IPS DF 4.7 (cell line): ENCODE results near the gene FMNL2.
"Not testable (repeated sequence)": the region's sequence is repeated elsewhere in the genome, so short reads cannot be mapped to it uniquely, and the experiment has no call there.

Experiments
- DNase-seq: peaks from one replicate; pipeline ENCODE4 v3.0.0-alpha.2; 2013; ENCODE audit warnings: low spot score; ENCODE audit errors: extremely low read depth

Gene FMNL2

GRCh38 chr2:152519581-152519952, 184.6 kb downstream of the FMNL2 start:
- DNase-seq: no peak

- no peak for DNase-seq
Observed at GRCh38 chr2:152520759-152521158, 185.8 kb downstream of the FMNL2 start.

GRCh38 chr2:152522446-152522845, 187.5 kb downstream of the FMNL2 start:
- DNase-seq: not testable (repeated sequence)

- no peak for DNase-seq
Observed at GRCh38 chr2:152523091-152523490, 188.1 kb downstream of the FMNL2 start.

GRCh38 chr2:152525277-152525838, 190.4 kb downstream of the FMNL2 start:
- DNase-seq: no peak

GRCh38 chr2:152529420-152530115, 194.6 kb downstream of the FMNL2 start:
- DNase-seq: no peak

- DNase-seq: no peak
Observed at GRCh38 chr2:152532241-152532640, 197.3 kb downstream of the FMNL2 start.

- DNase-seq: no peak
Observed at GRCh38 chr2:152534460-152535135, 199.6 kb downstream of the FMNL2 start.

- DNase-seq: no peak
Observed at GRCh38 chr2:152537081-152537651, 202.2 kb downstream of the FMNL2 start.

- DNase-seq: no peak
Observed at GRCh38 chr2:152539424-152539823, 204.4 kb downstream of the FMNL2 start.

- DNase-seq: no peak
Observed at GRCh38 chr2:152541712-152542111, 206.7 kb downstream of the FMNL2 start.

- no peak for DNase-seq
Observed at GRCh38 chr2:152542337-152542994, 207.5 kb downstream of the FMNL2 start.

GRCh38 chr2:152542995-152543481, 208.1 kb downstream of the FMNL2 start:
- no peak for DNase-seq

GRCh38 chr2:152543717-152544116, 208.7 kb downstream of the FMNL2 start:
- no peak for DNase-seq

- DNase-seq: no peak
Observed at GRCh38 chr2:152544638-152545037, 209.7 kb downstream of the FMNL2 start.

GRCh38 chr2:152546230-152546837, 211.4 kb downstream of the FMNL2 start:
- DNase-seq: no peak

- DNase-seq: no peak
Observed at GRCh38 chr2:152548111-152548875, 213.3 kb downstream of the FMNL2 start.

GRCh38 chr2:152548996-152549395, 214.0 kb downstream of the FMNL2 start:
- no peak for DNase-seq

GRCh38 chr2:152549423-152549822, 214.4 kb downstream of the FMNL2 start:
- DNase-seq: no peak

- DNase-seq: no peak
Observed at GRCh38 chr2:152550386-152550785, 215.4 kb downstream of the FMNL2 start.

GRCh38 chr2:152552888-152553287, 217.9 kb downstream of the FMNL2 start:
- DNase-seq: no peak
